Stimulated activated CD8-positive, alpha-beta memory T cell treated with anti-CD3 and anti-CD28 coated beads, Interleukin-2, amount 100 ng/mL, for 1 hour (primary cell): ENCODE measurements around the gene CCNT1.
"Not testable (repeated sequence)": the region's sequence is repeated elsewhere in the genome, so short reads cannot be mapped to it uniquely, and the experiment has no call there.

Experiments
- DNase-seq, 2 donors: peaks; one replicate each; pipeline ENCODE4 v3.0.0-alpha.2; 2020; ENCODE audit warnings: low read depth in 2 of 2

The CCNT1 gene

DNA sequence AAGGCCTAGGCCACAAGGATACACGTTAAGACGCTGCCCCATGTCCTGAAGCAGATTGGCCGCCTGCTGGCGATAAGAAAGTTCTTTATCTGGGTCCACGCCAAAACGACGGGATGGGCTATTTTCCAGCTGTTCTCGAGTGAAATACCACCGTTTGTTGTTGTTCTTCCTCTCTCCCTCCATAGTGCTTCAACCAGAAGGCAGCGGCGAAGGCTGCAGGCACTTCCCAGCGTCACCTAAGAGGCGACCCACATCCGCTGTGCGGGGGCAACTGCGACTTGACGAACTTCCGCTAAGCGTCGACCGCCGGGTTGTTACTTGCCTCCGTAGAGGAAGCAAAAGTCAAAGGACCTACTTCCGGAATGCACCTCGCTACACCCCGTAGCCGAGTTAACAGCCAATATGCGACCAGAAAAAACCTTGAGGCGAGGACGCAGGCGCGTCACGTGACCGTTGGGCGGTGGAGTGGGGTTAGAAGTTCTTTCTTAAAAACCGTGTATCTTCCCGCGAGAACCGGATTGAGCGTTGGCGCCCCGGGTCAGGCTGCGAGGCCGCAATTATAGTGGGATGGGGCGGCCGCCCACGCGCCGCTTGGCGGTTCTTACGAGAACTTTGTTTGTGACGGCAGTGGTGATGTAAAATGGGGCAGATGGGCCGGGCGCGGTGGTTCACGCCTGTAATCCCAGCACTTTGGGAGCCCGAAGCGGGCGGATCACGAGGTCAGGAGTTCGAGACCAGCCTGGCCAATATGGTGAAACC is at the start of gene CCNT1:
TSS of gene CCNT1 (minus strand) at position 215 of the 759 bp plus-strand sequence. CDS start at position 183, 32 bp downstream.
- peak; percentile 94 to 96 for DNase-seq

DNA sequence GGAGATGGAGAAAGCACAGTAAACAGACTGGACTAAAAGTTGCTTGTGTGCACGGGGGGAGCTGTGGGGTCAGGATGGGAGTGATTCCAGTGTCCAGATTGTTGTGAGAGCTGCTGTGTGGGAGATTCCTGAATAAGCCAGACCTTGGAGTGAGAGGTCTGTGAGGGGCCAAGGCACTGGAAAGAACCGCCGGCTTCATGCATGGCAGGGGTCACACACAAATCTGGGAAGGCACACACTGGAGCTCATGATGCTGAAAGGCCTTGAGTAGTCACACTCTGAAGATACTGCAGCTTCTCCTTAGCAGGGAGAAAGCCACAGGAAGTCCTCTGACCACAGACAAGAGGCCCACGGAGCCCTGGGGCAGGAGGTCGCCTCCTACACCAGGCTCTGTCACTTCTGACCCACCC is 49.3 kb upstream of the CCNT1 start:
- DNase-seq = no peak

DNA sequence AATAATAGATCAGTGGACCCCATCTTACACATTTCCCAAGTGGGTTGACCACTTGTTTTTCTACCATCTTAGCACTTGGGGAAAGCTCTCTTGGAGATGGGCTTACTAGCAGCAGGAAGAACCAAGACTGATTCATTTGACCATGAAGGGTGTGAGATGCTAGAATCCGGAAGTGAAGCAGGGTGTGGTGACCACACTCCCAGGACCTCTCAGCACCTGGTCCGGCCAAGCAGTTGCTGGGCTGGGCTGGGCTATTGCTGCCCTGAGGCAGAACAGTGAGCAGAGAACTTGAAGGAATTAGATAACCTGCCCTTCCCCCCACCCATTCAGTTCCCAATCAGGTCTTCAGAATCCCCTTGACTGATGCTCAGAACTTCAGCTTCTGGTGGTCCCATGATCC is 48.0 kb upstream of the CCNT1 start:
- no peak for DNase-seq

DNA sequence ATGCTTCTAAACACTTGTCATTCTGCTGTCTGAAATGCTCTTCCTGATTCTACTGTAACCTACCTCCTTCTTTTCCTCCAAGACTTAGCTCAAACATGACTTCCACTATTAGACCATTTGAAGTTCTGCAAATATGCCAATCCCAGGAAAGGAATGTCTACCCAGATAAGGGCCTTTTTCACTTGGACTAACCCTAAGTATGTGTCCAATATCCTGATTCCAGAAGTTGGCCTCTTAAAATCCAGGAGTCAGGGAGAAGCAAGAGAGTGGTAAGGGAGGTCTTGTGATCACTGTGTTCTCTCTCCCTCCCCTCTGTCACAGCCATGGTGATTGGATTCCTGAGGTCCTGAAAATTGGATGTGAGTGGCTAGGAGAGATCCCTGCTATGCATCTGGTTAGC is 42.2 kb upstream of the CCNT1 start:
- no peak for DNase-seq

DNA sequence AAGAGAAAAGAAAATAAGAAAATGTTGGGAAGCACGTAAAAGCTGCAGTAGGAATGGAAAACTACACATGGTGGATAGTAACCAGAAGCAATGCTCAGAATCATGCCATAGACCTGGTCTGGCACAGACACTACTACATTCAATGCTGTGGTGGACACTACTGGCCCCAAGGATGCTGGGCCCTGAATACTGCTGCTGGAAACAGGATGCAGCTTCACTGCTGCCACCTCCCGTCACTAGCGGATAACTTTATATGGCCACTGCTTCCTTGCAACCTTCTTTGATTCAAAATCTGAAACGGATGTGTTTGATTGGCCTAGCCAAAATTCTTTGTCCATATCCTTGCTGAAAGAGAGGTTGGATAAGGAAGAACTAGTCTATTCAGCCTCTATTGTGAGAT is 41.7 kb upstream of the CCNT1 start:
- DNase-seq = no peak

DNA sequence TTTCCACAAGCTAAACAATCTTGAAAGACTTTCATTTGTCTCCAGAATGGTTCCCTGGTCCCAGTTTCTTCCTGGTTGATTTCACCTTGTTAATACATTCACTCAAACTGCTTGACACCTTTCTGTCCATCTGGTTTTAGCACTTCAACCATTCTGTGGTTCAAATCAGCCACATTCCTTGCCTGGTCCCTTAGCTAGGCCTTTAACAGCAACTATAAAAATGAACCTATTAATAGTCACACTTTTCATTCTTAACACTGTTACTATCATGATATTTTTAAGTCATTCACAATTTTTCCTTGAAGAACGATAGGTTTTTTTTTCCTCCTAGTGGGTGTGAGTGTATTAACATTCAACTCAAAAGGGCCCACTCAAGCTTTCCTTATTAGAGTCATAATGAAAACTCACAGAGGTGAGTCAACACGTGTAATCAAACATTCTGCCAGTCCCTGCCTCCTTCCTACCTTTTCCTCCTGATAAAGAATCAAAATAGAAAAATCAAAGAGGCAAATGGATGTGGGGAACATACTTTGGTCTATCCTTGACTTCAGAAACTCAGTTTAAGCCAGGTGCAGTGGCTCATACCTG is 34.4 kb upstream of the CCNT1 start:
- DNase-seq = no peak

DNA sequence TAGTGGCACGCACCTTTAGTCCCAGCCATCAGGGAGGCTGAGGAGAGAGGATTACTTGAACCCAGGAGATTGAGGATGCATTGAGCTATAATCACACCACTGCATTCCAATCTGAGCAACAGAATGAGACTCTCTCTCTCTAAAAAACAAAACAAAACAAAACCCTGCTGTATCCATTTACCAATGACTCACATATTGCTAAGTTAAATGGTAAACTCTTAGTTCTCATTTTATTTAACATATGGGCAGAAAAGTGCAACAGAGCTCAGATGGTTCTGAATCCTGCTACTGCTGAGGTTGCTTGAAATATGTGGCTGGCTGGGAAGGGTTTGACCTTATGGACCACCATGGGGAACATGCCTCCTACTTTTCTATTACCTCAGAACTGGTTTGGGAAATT is 33.7 kb upstream of the CCNT1 start:
- no peak for DNase-seq

DNA sequence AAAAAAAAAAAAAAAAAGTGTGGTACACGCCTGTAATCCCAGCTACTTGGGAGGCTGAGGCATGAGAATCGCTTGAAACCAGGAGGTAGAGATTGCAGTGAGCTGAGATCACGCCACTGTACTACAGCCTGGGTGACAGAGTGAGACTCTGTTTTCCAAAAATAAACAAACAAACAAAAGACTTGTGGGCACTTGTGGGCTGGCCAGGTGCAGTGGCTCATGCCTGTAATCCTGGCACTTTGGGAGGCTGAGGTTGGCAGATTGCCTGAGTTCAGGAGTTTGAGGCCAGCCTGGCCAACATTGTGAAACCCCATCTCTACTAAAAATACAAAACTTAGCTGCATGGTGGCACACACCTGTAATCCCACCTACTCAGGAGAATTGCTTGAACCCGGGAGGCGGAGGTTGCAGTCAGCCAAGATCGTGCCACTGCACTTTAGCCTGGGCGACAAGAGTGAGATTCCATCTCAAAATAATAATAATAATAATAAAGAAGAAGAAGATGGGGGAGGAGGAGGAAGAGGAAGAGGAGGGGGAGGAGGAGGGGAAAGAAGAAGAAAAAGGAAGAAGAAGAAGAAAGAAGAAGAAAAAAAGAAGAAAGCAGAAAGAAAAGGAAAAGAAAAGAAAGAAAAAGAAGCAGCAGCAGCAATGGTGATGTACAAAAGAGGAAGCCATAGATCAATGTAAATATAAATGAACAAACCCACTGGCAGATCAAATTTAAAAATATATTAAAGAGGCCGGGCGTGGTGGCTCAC is 27.9 kb upstream of the CCNT1 start:
- no peak for DNase-seq

DNA sequence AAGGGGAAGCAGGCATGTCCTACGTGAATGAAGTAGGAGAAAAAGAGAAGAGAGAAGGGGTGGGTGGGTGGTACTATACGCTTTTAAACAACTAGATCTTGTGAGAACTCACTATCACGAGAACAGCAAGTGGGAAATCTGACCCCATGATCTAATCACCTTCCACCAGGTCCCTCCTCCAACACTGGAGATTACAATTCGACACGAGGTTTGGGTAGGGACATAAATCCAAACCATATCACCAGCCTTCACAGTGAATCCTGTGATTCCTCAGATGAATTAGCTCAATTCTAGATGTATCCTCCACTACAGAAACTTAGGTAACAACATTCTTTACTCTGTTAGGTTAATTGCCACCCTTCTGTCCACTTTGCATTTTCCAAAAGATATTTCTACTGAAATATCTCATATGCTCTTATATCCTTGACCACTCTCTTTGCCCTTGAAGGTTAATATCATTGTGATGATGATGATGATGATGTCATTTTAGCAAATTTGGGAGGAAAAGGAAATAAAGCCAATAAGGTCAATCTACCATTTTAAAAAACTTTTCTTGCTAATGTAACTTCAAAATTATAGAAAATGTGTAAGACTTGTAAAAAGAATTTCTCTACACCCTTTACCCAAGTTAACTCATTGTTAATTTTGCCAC is 23.2 kb upstream of the CCNT1 start:
- DNase-seq = no peak

DNA sequence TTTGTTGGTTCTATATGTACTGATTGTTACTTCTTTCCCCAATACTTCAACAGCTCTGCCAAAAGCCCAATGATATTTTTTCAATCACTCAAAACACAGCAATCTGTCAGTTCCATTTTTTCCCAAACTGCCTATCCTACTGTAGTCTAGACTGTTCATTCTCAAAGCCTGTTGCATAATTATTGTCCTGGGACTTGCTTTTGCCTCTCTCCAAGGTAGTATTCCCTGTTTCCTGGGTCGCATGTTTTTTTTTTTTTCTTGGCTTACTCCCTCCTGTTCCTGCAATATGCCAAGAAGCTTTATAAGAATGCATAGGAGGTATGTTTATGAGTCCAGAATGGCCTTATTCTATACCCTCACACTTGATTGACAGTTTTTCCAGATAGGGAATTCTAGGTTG is 19.9 kb upstream of the CCNT1 start:
- DNase-seq = no peak

DNA sequence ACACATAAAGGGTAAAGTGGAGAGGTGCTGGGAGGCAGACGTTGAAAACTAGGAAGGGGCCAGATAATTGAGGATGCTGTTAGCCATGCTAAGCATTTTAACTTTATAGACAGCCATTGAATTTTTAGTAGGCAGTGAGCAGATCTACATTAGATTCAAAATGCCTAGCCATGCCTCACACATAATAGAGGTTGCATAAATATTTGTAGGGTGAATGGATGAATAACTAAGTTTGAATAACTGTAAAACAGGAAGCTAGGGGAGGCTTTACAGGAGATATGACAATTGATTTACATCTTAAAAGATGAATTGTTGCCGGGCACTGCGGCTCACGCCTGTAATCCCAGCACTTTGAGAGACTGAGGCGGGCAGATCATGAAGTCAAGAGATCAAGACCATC is 12.3 kb upstream of the CCNT1 start:
- DNase-seq = no peak

DNA sequence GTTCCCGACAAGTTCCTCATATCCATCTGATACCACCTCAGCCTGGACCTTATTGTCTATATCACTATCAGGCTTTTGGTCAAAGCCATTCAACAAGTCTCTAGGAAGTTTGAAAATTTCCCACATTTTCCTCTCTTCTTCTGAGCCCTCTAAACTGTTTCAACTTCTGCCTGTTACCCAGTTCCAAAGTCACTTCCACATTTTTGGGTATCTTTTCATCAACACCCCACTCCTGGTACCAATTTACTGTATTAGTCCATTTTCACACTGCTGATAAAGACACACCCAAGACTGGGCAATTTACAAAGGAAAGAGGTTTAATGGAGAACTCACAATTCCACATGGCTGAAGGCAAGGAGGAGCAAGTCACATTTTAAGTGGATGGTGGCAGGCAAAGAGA is 4.2 kb upstream of the CCNT1 start:
- DNase-seq = not testable (repeated sequence)

DNA sequence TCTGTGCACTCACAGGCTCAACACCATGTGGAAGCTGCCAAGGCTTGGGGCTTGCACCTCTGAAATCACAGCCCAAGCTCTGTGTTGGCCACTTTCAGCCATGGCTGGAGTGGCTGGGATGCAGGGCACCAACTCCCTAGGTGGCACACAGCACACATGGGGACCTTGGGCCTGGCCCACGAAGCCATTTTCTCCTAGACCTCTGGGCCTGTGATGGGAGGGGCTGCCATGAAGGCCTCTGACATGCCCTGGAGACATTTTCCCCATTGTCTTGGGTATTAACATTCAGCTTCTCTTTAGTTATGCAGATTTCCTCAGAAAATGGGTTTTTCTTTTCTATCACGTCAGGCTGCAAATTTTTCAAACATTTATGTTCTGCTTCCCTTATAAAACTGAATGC is 3.7 kb upstream of the CCNT1 start:
- not testable (repeated sequence) for DNase-seq

DNA sequence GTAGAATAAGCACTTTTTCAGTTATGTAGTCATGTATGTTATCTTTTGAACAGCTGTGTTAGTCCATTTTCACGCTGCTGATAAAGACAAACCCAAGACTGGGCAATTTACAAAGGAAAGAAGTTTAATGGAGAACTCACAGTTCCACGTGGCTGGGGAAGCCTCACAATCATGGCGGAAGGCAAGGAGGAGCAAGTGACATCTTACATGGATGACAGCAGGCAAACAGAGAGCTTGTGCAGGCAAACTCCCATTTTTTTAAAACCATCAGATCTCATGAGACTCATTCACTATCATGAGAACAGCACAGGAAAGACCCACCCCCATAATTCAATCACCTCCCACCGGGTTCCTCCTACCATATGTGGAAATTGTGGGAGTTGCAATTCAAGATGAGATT is 2.5 kb upstream of the CCNT1 start:
- DNase-seq = not testable (repeated sequence)

DNA sequence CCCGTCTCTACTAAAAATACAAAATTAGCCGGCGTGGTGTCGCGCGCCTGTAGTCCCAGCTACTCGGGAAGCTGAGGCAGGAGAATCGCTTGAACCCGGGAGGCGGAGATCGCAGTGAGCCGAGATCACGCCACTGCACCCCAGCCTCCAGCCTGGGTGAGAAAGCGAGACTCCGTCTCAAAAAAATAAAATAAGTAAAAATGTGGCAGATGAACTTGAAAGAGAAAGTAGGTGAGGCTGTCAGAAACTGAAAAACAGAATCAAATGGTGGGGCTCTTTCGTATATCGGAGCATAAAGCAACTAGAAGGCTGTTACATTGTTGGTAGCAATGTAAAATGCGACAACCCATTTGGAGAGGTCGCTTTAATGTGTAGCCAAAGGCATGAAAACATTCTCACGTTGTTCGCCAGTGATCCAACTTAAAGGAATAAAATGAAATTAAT is 767 bp upstream of the CCNT1 start:
- no peak for DNase-seq

DNA sequence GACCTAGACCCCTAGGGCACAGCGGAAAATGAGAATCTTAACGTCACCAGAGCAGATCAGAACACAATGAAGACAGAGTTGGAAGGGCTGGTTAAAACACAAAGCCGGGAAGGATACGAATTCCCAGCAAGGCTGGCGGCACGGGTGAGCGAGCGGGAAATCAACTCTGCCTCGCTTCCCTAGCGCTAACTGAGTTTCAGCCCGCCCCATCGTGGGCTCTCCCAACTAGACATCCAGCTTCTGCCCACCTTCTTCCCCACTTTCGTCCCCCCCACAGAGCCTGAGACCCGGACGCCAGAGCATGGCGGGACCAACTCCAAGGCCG is 377 bp downstream of the CCNT1 start:
- DNase-seq = no peak

DNA sequence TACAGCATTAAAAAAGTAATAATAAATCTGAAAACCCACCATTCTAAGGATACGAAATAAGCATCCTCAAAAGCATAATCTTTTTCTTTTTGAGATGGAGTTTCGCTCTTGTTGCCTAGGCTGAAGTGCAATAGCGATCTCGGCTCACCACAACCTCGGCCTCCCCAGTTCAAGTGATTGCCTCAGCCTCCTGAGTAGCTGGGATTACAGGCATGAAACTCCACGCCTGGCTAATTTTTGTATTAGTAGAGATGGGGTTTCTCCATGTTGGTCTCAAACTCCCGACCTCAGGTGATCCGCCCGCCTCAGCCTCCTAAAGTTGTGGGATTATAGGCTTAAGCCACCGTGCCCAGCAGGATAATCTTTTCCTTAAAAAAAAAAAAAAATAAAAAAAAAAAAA is 4.3 kb downstream of the CCNT1 start:
- no peak for DNase-seq

DNA sequence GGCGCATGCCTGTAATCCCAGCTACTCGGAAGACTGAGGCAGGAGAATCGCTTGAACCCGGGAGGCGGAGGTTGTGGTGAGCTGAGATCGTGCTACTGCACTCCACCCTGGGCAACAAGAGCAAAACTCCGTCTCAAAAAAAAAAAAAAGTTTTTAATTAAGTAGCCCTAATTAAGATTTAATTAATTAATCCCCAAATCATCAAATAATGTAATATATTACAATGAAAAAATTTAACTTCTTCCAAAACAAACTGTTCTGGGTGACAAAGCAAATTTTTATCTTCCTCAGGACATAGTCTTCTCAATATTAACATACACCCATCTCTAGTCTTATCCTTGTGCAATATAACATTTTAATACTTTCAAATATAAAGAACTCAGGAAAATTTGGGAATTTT is 17.7 kb downstream of the CCNT1 start:
- not testable (repeated sequence) for DNase-seq

DNA sequence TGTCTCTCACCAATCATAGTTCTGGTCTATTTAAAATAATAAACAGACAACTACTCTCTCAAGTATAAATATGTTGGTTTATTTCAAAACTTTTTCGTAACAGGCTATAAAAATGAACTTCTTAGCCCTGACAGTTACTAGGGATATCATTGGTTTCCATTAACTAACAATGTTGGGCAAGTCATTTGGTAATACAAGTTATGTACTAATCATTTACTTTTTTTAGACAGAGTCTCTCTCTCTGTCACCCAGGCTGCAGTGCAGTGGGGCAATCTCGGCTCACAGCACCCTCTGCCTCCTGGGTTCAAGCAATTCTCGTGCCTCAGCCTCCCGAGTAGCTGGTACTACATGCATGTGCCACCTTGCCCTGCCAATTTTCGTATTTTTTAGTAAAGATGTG is 19.9 kb downstream of the CCNT1 start:
- no peak for DNase-seq

DNA sequence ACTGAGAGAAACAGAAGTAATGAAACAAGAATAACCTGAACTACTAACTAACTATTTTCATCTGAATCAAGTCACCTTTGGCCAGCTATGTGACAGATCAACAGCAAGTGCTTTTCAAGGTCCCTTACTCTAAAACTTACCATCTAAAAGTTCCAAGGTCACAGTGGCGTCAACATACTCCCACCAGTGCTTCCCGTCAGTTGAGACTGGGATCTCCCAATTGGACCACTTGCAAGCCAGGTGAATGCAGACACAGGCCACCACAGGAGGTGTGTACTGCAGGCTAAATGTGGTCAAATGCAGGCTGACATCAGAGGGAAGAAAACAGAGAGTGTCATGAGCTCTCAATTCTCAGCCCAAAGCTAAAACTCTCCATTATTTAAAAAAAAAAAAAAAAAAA is 20.6 kb downstream of the CCNT1 start:
- DNase-seq = no peak

DNA sequence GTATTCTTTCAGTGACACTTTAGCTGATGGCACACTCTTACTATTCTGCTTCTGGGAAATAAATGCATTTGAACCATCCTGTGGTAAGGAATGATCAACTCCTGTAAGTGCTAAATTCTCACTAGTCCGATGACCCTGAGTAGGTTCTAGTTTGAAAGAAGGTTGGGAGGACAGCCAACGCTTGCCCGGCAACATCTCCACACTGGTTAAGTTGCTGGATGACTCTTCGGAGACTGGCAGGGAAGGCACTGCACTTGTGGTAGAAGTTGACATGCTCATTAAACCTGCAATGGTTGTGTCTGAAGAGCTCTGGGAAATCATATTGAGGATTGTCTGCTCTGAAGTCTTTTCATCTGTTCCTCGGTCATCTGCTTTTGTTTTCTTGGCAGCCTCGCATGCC is 22.5 kb downstream of the CCNT1 start:
- no peak for DNase-seq

DNA sequence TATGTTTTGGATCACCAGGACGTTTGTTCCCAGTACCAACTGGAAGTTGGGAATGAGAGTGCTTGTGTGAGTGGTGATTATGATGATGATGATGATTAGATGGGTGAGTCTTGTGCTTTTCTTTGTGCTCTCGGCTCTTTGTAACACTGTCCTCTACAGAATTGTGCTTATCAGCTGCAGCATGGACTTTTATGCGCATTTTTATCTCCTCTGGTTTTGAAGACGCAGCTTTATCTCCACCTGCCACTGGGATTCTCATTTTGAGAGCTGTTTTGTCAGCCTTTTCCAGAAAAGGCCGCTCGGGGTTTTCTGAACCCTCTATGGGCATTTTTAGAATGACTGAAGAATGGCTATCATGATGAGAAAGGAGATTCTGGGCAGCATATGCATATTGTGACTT is 22.9 kb downstream of the CCNT1 start:
- DNase-seq = no peak
